PC-3 (cell line): ENCODE data around the gene ZNF575.

Source experiments
- CTCF ChIP-seq: fragments of 300-600 bp; sonication (generic); conservative IDR thresholded peaks from 2 replicates; pipeline ENCODE4 v1.5.1; 2017; ENCODE audit warnings: antibody characterized with exemption, low read depth, mild to moderate bottlenecking, low read length
- EZH2 ChIP-seq: fragments of 300-600 bp; sonication (generic); IDR thresholded peaks from one replicate; pipeline ENCODE4 v1.6.1; 2017; ENCODE audit warnings: antibody characterized with exemption, mild to moderate bottlenecking, low read length; ENCODE audit not compliant: unreplicated experiment

- TF ChIP-seq CTCF (no peak), EZH2 (no peak)
Measured at GRCh38 chr19:43507880-43508279, 25.1 kb upstream of the ZNF575 start.
